HG03558 (cell line): ENCODE results near the gene MAPK7.
"Not testable (repeated sequence)": the region's sequence is repeated elsewhere in the genome, so short reads cannot be mapped to it uniquely, and the experiment has no call there.

Experiments
- ATAC-seq: cut with Tn5 transposase; IDR thresholded peaks from one replicate; pipeline ENCODE4 v1.9.1; 2021; ENCODE audit warnings: moderate number of reproducible peaks; ENCODE audit not compliant: unreplicated experiment; ENCODE audit errors: extremely low read depth

MAPK7 gene

GRCh38 chr17:19342611-19343255 lies 35.6 kb upstream of the MAPK7 start:
- no peak for ATAC-seq

- no peak for ATAC-seq
Observed at GRCh38 chr17:19343256-19343630, 35.1 kb upstream of the MAPK7 start.

GRCh38 chr17:19343671-19344151 lies 34.6 kb upstream of the MAPK7 start:
- no peak for ATAC-seq

- no peak for ATAC-seq
Observed at GRCh38 chr17:19344311-19345066, 33.8 kb upstream of the MAPK7 start.

GRCh38 chr17:19345067-19345460 lies 33.2 kb upstream of the MAPK7 start:
- no peak for ATAC-seq

GRCh38 chr17:19345486-19346350 lies 32.6 kb upstream of the MAPK7 start:
- no peak for ATAC-seq

GRCh38 chr17:19346351-19347255 lies 31.7 kb upstream of the MAPK7 start:
- no peak for ATAC-seq

GRCh38 chr17:19347323-19348080 lies 30.8 kb upstream of the MAPK7 start:
- ATAC-seq = no peak

GRCh38 chr17:19348081-19348650 lies 30.1 kb upstream of the MAPK7 start:
- no peak for ATAC-seq

- no peak for ATAC-seq
Observed at GRCh38 chr17:19348806-19349205, 29.5 kb upstream of the MAPK7 start.

- ATAC-seq = not testable (repeated sequence)
Observed at GRCh38 chr17:19353401-19353800, 24.9 kb upstream of the MAPK7 start.

GRCh38 chr17:19354748-19355147 lies 23.6 kb upstream of the MAPK7 start:
- no peak for ATAC-seq

- no peak for ATAC-seq
Observed at GRCh38 chr17:19357351-19357750, 20.9 kb upstream of the MAPK7 start.

GRCh38 chr17:19357761-19358160 lies 20.5 kb upstream of the MAPK7 start:
- no peak for ATAC-seq

GRCh38 chr17:19359151-19359550 lies 19.1 kb upstream of the MAPK7 start:
- no peak for ATAC-seq

- ATAC-seq = no peak
Observed at GRCh38 chr17:19359856-19360255, 18.4 kb upstream of the MAPK7 start.

GRCh38 chr17:19360772-19361171 lies 17.5 kb upstream of the MAPK7 start:
- ATAC-seq = no peak

- ATAC-seq = no peak
Observed at GRCh38 chr17:19361326-19361725, 17.0 kb upstream of the MAPK7 start.

GRCh38 chr17:19361944-19362276 lies 16.4 kb upstream of the MAPK7 start:
- no peak for ATAC-seq
